Thyroid gland (tissue), 4 donors: ENCODE data around the gene KPNA5.

Source experiments
- CTCF ChIP-seq, 6 experiments: fragments of 200-600 bp in 3 of 6; fragments of 450-650 bp in 3 of 6; sonication (generic) in 3 of 6; IDR thresholded peaks; one replicate each; pipeline ENCODE4 v1.5.1; 2016 to 2019; ENCODE audit warnings: antibody characterized with exemption in 6 of 6, mild to moderate bottlenecking in 2 of 6, inconsistent platforms in 1 of 6, moderate library complexity in 1 of 6
- POLR2A ChIP-seq, 2 donors: fragments of 450-650 bp; IDR thresholded peaks; one replicate each; pipeline ENCODE4 v1.6.1; 2017; ENCODE audit warnings: antibody characterized with exemption in 2 of 2, mild to moderate bottlenecking in 2 of 2, moderate library complexity in 1 of 2

GRCh38 chr6:116648156-116648555 is 32.9 kb upstream of the KPNA5 start:
- TF ChIP-seq CTCF (IDR thresholded peaks at IDR 0.05) = no peak
- no peak for TF ChIP-seq POLR2A (IDR thresholded peaks at IDR 0.05)
